ENCODE measurements around the gene HINT3.

GRCh38 chr6:125970760-125971159, 14.2 kb downstream of the HINT3 start:
- TF ChIP-seq CTCF (IDR thresholded peaks at IDR 0.05) (no peak), POLR2A (IDR thresholded peaks at IDR 0.05) (no peak)

Data from heart left ventricle (tissue), 13 donors.